ENCODE measurements around the gene BRIP1.
"Not testable (repeated sequence)": the region's sequence is repeated elsewhere in the genome, so short reads cannot be mapped to it uniquely, and the experiment has no call there.

BRIP1 gene

DNA sequence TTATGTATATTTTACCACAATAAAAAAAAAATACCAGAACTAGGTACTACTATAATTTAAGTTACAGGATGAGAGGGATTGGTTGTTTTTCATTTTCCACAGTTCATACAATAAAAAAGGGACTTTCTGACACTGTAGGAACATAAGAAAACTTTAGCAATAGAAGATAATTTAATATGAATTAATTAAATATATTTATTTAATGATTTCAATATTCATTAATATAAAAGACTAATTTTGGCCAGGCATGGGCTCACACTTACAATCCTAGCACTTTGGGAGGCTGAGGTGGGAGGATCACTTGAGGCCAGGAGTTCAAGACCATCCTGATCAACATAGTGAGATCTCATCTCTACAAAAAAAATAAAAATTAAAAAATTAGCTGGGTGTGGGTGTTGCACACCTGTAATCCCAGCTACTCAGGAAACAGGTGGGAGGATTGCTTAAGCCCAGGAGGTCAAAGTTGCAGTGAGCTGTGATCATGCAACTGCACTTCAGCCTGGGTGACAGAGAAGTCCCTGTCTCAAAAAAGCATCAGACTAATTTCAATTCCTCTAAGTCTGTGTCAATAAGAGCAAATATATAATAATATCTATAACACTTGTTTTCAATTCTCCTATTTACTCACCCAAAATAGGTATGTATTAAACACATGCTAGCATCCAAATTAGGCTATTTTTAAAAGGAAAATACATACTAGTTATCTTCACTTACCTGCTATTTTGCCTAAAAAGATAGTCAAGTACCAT, 79.6 kb downstream of the BRIP1 start:
- peak; percentile 31 for DNase-seq (ENCODE audit: extremely low read depth, insufficient read length)

DNA sequence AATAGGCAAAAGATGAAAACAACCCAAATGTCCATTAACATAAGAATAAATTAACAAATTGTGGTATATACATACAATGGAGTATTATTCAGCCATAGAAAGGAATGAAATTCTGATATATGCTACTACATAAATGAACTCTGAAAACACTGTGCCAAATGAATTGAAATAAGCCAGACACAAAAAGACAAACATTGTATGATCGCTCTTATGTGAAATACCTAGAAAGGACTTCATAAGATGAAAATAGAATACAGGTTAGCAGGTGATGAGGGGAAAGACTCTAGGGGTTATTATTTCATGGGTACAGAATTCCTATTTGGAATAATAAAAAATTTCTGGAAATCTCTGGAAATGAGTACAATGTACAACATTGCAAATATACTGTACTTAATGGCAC, 80.2 kb downstream of the BRIP1 start:
- no peak for DNase-seq (ENCODE audit: extremely low read depth, insufficient read length)
- Histone ChIP-seq H3K36me3 (ENCODE audit: control insufficient read depth, insufficient read depth, low read length) (no peaks in the 10 kb centered on the region; the same call in 1 of the 2 replicates), H3K4me3 (replicated peaks; ENCODE audit: low read depth, low read length) (no peak overlapping the region), H3K27me3 (replicated peaks; ENCODE audit: control insufficient read depth, insufficient read depth, low read length) (no peaks in the 10 kb centered on the region)
- TF ChIP-seq, protein P1, sequence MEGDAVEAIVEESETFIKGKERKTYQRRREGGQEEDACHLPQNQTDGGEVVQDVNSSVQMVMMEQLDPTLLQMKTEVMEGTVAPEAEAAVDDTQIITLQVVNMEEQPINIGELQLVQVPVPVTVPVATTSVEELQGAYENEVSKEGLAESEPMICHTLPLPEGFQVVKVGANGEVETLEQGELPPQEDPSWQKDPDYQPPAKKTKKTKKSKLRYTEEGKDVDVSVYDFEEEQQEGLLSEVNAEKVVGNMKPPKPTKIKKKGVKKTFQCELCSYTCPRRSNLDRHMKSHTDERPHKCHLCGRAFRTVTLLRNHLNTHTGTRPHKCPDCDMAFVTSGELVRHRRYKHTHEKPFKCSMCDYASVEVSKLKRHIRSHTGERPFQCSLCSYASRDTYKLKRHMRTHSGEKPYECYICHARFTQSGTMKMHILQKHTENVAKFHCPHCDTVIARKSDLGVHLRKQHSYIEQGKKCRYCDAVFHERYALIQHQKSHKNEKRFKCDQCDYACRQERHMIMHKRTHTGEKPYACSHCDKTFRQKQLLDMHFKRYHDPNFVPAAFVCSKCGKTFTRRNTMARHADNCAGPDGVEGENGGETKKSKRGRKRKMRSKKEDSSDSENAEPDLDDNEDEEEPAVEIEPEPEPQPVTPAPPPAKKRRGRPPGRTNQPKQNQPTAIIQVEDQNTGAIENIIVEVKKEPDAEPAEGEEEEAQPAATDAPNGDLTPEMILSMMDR (IDR thresholded peaks at IDR 0.05; ENCODE audit: insufficient read depth, low read length, poor library complexity, severe bottlenecking) = no peak

More for the DNA sequence above, 79.6 kb downstream of the BRIP1 start:
- no peak overlapping the region for H3K4me3 ChIP-seq (replicated peaks; ENCODE audit: low read depth, low read length)
- H3K36me3 ChIP-seq (ENCODE audit: control insufficient read depth, insufficient read depth, low read length) = no peaks in the 10 kb centered on the region; the same call in 1 of the 2 replicates
- TF ChIP-seq, protein P1 (IDR thresholded peaks at IDR 0.05; ENCODE audit: insufficient read depth, low read length, poor library complexity, severe bottlenecking) = no peak
- H3K27me3 ChIP-seq (replicated peaks; ENCODE audit: control insufficient read depth, insufficient read depth, low read length) = no peaks in the 10 kb centered on the region

DNA sequence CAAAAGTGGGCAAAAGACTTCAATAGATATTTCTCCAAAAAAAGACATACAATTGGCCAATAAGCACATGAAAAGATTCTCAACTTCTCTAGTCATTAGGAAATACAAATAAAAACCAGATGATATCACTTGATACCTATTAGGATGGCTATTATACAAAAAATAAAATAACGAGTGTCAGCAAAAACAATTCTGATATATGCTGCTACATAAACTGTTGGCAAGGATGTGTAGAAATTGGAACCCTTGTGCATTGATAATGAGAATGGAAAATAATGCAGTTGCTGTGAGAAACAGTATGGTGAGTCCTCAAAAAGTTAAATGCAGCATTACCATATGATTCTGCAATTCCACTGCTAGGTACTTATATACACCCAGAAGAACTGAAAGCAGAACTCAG, 80.6 kb downstream of the BRIP1 start:
- Histone ChIP-seq H3K4me3 (replicated peaks; ENCODE audit: low read depth, low read length) (no peak overlapping the region), H3K27me3 (replicated peaks; ENCODE audit: control insufficient read depth, insufficient read depth, low read length) (no peaks in the 10 kb centered on the region), H3K36me3 (ENCODE audit: control insufficient read depth, insufficient read depth, low read length) (no peaks in the 10 kb centered on the region; the same call in 1 of the 2 replicates)
- DNase-seq (ENCODE audit: extremely low read depth, insufficient read length) = no peak
- TF ChIP-seq, protein P1 (IDR thresholded peaks at IDR 0.05; ENCODE audit: insufficient read depth, low read length, poor library complexity, severe bottlenecking) = no peak

DNA sequence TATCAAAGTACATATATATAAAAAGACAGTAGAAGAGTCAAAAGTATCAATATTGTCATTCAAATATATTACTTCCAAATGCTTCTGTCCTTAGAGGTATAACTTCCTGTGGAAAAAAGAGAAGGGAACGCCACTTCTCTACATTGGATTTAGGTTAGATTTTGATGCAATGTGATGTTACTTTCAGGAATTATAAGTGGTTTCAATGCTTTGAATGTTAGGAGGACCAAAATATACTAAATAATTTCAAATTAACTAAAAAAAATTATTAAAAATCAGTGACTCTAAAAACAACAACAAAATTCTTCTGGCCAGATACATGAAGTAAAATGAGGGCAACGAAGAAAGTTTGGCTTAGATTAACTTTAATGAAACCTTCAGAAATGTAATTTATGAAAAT, 88.0 kb downstream of the BRIP1 start:
- Histone ChIP-seq H3K27me3 (replicated peaks; ENCODE audit: control insufficient read depth, insufficient read depth, low read length) (no peaks in the 10 kb centered on the region), H3K4me3 (replicated peaks; ENCODE audit: low read depth, low read length) (no peak overlapping the region), H3K36me3 (ENCODE audit: control insufficient read depth, insufficient read depth, low read length) (no peaks in the 10 kb centered on the region; the same call in 1 of the 2 replicates)
- DNase-seq (ENCODE audit: extremely low read depth, insufficient read length) = no peak
- TF ChIP-seq, protein P1 (IDR thresholded peaks at IDR 0.05; ENCODE audit: insufficient read depth, low read length, poor library complexity, severe bottlenecking) = no peak

DNA sequence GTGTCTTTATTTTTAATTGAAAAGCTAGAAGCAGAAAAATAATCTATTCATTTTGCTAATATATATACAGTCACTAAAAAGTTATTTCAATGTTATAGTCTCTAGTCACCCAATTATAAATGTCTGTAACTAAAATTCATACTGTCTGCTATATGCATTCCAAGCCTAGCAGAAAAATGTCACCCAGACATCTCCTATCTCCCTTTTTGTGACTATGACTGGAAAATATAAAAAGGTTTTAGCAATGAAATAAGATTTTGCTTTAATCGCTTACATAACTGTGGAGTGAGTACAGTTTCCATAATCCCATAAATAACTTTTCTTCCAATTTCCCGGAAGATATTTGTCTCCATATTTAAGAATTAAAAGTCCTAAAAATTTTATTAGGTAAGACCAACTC, 88.6 kb downstream of the BRIP1 start:
- no peak for DNase-seq (ENCODE audit: extremely low read depth, insufficient read length)
- TF ChIP-seq, protein P1 (IDR thresholded peaks at IDR 0.05; ENCODE audit: insufficient read depth, low read length, poor library complexity, severe bottlenecking) = no peak
- H3K27me3 ChIP-seq (replicated peaks; ENCODE audit: control insufficient read depth, insufficient read depth, low read length) = no peaks in the 10 kb centered on the region
- H3K36me3 ChIP-seq (ENCODE audit: control insufficient read depth, insufficient read depth, low read length) = no peaks in the 10 kb centered on the region; the same call in 1 of the 2 replicates
- no peak overlapping the region for H3K4me3 ChIP-seq (replicated peaks; ENCODE audit: low read depth, low read length)

DNA sequence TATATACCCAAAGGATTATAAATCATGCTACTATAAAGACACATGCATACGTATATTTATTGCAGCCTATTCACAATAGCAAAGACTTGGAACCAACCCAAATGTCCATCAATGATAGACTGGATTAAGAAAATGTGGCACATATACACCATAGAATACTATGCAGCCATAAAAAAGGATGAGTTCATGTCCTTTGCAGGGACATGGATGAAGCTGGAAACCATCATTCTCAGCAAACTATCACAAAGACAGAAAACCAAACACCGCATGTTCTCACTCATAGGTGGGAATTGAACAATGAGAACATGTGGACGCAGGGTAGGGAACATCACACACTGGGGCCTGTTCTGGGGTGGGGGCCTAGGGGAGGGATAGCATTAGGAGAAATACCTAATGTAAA, 89.2 kb downstream of the BRIP1 start:
- not testable (repeated sequence) for H3K27me3 ChIP-seq (replicated peaks; ENCODE audit: control insufficient read depth, insufficient read depth, low read length); DNase-seq (ENCODE audit: extremely low read depth, insufficient read length); H3K4me3 ChIP-seq (replicated peaks; ENCODE audit: low read depth, low read length); H3K36me3 ChIP-seq (ENCODE audit: control insufficient read depth, insufficient read depth, low read length)

Measured in GM06990 (cell line).